Naive B cell (primary cell): ENCODE results near the gene PPM1E. TPM values are rescaled to one million over a fixed set of nuclear protein-coding genes. Genes with fewer than 3 reads are reported as not detected.

Experiments used
- ATAC-seq, 2 donors: fragments of 150-1000 bp; cut with Tn5 transposase; 2 replicates each; pipeline ENCODE4 v1.10.0; 2021; ENCODE audit warnings: low read depth in 2 of 2, mild to moderate bottlenecking in 2 of 2, moderate library complexity in 2 of 2
- DNase-seq: peaks from one replicate; pipeline ENCODE4 v3.0.0; 2022
- H3K27ac Mint-ChIP-seq, 6 donors: one replicate each; pipeline ENCODE4 v1.8.0; 2020 to 2022; ENCODE audit warnings: mild to moderate bottlenecking in 6 of 6, mixed read lengths in 6 of 6, moderate library complexity in 5 of 6, inconsistent platforms in 2 of 6
- H3K27me3 Mint-ChIP-seq, 3 donors: one replicate each; pipeline ENCODE4 v1.8.0; 2021 to 2022; ENCODE audit warnings: mixed read lengths in 3 of 3, mild to moderate bottlenecking in 1 of 3
- H3K36me3 Mint-ChIP-seq, 2 donors: one replicate each; pipeline ENCODE4 v1.8.0; 2020 to 2022; ENCODE audit warnings: mixed read lengths in 2 of 2, inconsistent platforms in 1 of 2, mild to moderate bottlenecking in 1 of 2
- H3K4me1 Mint-ChIP-seq, 3 donors: one replicate each; pipeline ENCODE4 v1.8.0; 2020 to 2022; ENCODE audit warnings: mixed read lengths in 3 of 3, inconsistent platforms in 1 of 3, mild to moderate bottlenecking in 1 of 3, moderate library complexity in 1 of 3
- H3K4me3 Mint-ChIP-seq, 8 donors: one replicate each; pipeline ENCODE4 v1.8.0; 2020 to 2022; ENCODE audit warnings: mild to moderate bottlenecking in 8 of 8, mixed read lengths in 8 of 8, moderate library complexity in 8 of 8, inconsistent platforms in 2 of 8
- H3K9me3 Mint-ChIP-seq, 7 donors: one replicate each; pipeline ENCODE4 v1.8.0; 2020 to 2022; ENCODE audit warnings: mixed read lengths in 7 of 7, mild to moderate bottlenecking in 5 of 7, inconsistent platforms in 2 of 7, moderate library complexity in 1 of 7
- polyA plus RNA-seq, 6 donors: library from polyadenylated mRNA; unstranded; fragments of 300-500 nt; fragmentation: Illumina TruSeq; gene quantifications; one replicate each; pipeline ENCODE4 v1.2.3, GENCODE V29; 2021; ENCODE audit warnings: low read depth in 6 of 6

The PPM1E gene
- polyA plus RNA-seq, 6 donors from 2014 or later = 0.04 to 0.08 TPM; not detected in 4

GRCh38 chr17:58899191-58899590 lies 143.5 kb downstream of the PPM1E start:
- Mint-ChIP-seq H3K27ac (no peak overlapping the region), H3K4me1 (no peaks in the 10 kb centered on the region)
- ATAC-seq = no peak

GRCh38 chr17:58902322-58902721 lies 146.7 kb downstream of the PPM1E start:
- no peak for DNase-seq
- Mint-ChIP-seq H3K4me3 (no peak overlapping the region), H3K27ac (no peak overlapping the region), H3K9me3 (peaks cover 4 to 20% (median 13%) of the 10 kb centered on the region in 7 donors), H3K4me1 (no peaks in the 10 kb centered on the region), H3K36me3 (no peaks in the 10 kb centered on the region), H3K27me3 (peaks cover 0 to 13% (median 0%) of the 10 kb centered on the region in 3 donors)
- ATAC-seq = no peak

More at GRCh38 chr17:58899191-58899590, 143.5 kb downstream of the PPM1E start:
- H3K9me3 Mint-ChIP-seq = peaks cover 0 to 6% (median 2%) of the 10 kb centered on the region in 7 donors
- H3K27me3 Mint-ChIP-seq = peaks cover 0 to 13% (median 0%) of the 10 kb centered on the region in 3 donors
- DNase-seq = no peak
- H3K36me3 Mint-ChIP-seq = no peaks in the 10 kb centered on the region
- H3K4me3 Mint-ChIP-seq = no peak overlapping the region

- Mint-ChIP-seq H3K27ac (no peak overlapping the region), H3K4me3 (no peak overlapping the region), H3K4me1 (no peaks in the 10 kb centered on the region), H3K27me3 (peaks cover 4 to 8% (median 6%) of the 10 kb centered on the region in 3 donors), H3K36me3 (peaks cover 4 to 7% of the 10 kb centered on the region in 2 donors), H3K9me3 (peaks cover 0 to 26% (median 19%) of the 10 kb centered on the region in 7 donors)
- DNase-seq (no peak), ATAC-seq (no peak)
Measured at GRCh38 chr17:58911741-58912343, 156.2 kb downstream of the PPM1E start.

GRCh38 chr17:58913552-58913951 lies 157.9 kb downstream of the PPM1E start:
- DNase-seq (no peak), ATAC-seq (no peak)
- Mint-ChIP-seq H3K9me3 (peaks cover 0 to 26% (median 16%) of the 10 kb centered on the region in 7 donors), H3K27me3 (peaks cover 0 to 8% (median 6%) of the 10 kb centered on the region in 3 donors), H3K27ac (no peak overlapping the region), H3K4me1 (no peaks in the 10 kb centered on the region), H3K36me3 (peaks cover 4 to 7% of the 10 kb centered on the region in 2 donors), H3K4me3 (no peak overlapping the region)

- no peak overlapping the region for H3K4me3 Mint-ChIP-seq
- DNase-seq (no peak), ATAC-seq (no peak)
- H3K27me3 Mint-ChIP-seq = peaks cover 0 to 8% (median 6%) of the 10 kb centered on the region in 3 donors
- peaks cover 0 to 26% (median 16%) of the 10 kb centered on the region in 7 donors for H3K9me3 Mint-ChIP-seq
- peaks cover 4 to 7% of the 10 kb centered on the region in 2 donors for H3K36me3 Mint-ChIP-seq
- no peaks in the 10 kb centered on the region for H3K4me1 Mint-ChIP-seq
- no peak overlapping the region for H3K27ac Mint-ChIP-seq
Measured at GRCh38 chr17:58913971-58914769, 158.5 kb downstream of the PPM1E start.

GRCh38 chr17:58917228-58917627 lies 161.6 kb downstream of the PPM1E start:
- Mint-ChIP-seq H3K4me1 (peaks cover 4 to 10% (median 8%) of the 10 kb centered on the region in 3 donors), H3K9me3 (peaks cover 0 to 7% (median 5%) of the 10 kb centered on the region in 7 donors), H3K27ac (no peak overlapping the region), H3K4me3 (no peak overlapping the region), H3K36me3 (peaks cover 0 to 4% of the 10 kb centered on the region in 2 donors), H3K27me3 (no peaks in the 10 kb centered on the region)
- DNase-seq (no peak), ATAC-seq (no peak)

DNA sequence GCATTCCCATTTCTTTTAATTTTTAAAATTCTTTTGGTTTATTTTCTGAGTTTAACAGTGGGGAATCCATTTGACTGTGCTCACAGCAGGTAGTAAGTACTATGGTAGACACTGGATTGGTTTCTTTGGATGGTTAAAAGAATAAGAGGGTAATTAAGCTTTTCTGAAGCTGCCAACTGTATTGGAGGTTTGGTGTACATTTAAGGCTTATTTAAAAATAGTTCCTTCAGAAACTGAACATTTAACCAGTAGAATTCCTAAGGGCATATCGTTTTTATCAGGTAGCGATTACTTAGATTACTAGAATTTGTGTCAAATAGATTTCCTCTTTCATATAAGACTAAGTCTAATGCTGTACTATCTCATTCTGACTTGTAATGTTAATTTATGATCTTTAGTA lies 162.4 kb downstream of the PPM1E start:
- H3K4me1 Mint-ChIP-seq = peaks cover 4 to 10% (median 8%) of the 10 kb centered on the region in 3 donors
- DNase-seq (no peak), ATAC-seq (no peak)
- H3K27me3 Mint-ChIP-seq = no peaks in the 10 kb centered on the region
- H3K27ac Mint-ChIP-seq = no peak overlapping the region
- H3K36me3 Mint-ChIP-seq = peaks cover 0 to under 1% of the 10 kb centered on the region in 2 donors
- H3K4me3 Mint-ChIP-seq = no peak overlapping the region
- H3K9me3 Mint-ChIP-seq = peaks cover 0 to 3% (median 0%) of the 10 kb centered on the region in 7 donors

GRCh38 chr17:58918884-58919283 lies 163.2 kb downstream of the PPM1E start:
- peaks cover 4 to 10% (median 8%) of the 10 kb centered on the region in 3 donors for H3K4me1 Mint-ChIP-seq
- no peak overlapping the region for H3K27ac Mint-ChIP-seq

DNA sequence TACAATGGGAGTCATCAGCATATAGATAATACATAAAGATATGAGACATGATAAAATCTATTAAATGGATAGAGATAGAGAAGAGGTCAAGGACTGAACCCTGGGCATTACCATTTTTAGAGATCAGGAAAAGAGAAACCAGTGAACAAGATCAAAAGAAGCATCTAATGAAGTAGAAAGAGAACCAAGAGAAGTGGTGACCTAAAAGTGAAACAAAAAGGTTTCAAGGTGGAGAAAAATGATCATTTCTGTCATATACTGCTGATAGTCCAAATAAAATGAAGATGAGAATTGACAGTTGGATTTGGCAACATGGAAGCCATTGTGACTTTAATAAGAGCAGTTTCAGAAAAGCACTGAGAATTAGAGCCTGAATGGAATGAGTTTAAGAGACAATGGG lies 165.1 kb downstream of the PPM1E start:
- H3K27ac Mint-ChIP-seq = peak overlapping the region in 1 of 6 donors; percentile 44
- peaks cover 0 to 3% (median 0%) of the 10 kb centered on the region in 7 donors for H3K9me3 Mint-ChIP-seq
- DNase-seq (no peak), ATAC-seq (no peak)
- H3K27me3 Mint-ChIP-seq = no peaks in the 10 kb centered on the region
- H3K4me1 Mint-ChIP-seq = peaks cover 4 to 10% (median 8%) of the 10 kb centered on the region in 3 donors
- no peak overlapping the region for H3K4me3 Mint-ChIP-seq
- no peaks in the 10 kb centered on the region for H3K36me3 Mint-ChIP-seq

More at GRCh38 chr17:58918884-58919283, 163.2 kb downstream of the PPM1E start:
- no peaks in the 10 kb centered on the region for H3K27me3 Mint-ChIP-seq
- ATAC-seq = no peak
- H3K9me3 Mint-ChIP-seq = peaks cover 0 to 3% (median 0%) of the 10 kb centered on the region in 7 donors
- H3K36me3 Mint-ChIP-seq = no peaks in the 10 kb centered on the region
- DNase-seq = no peak
- H3K4me3 Mint-ChIP-seq = no peak overlapping the region

DNA sequence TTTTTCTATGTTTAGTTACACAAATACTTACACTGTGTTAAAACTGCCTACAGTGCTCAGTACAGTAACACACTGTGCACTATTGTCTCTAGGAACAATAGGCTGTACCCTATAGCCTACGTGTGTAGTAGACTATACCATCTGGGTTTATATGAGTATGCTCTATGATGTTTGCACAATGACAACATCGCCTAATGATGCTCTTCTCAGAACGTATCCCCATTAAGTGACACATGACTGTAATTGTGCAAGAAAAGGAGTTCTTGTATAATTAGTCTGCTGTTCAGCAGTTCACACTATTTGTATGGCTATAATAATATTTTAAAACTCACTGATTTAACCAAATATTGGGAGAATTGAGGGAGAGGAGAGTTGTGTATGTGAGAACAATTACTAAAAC lies 177.3 kb downstream of the PPM1E start:
- no peak for ATAC-seq
- Mint-ChIP-seq H3K4me1 (no peaks in the 10 kb centered on the region), H3K4me3 (no peak overlapping the region), H3K36me3 (no peaks in the 10 kb centered on the region), H3K27ac (peak overlapping the region in 1 of 6 donors; percentile 2), H3K27me3 (peaks cover 10 to 21% (median 14%) of the 10 kb centered on the region in 3 donors), H3K9me3 (no peaks in the 10 kb centered on the region)
- DNase-seq = no peak

DNA sequence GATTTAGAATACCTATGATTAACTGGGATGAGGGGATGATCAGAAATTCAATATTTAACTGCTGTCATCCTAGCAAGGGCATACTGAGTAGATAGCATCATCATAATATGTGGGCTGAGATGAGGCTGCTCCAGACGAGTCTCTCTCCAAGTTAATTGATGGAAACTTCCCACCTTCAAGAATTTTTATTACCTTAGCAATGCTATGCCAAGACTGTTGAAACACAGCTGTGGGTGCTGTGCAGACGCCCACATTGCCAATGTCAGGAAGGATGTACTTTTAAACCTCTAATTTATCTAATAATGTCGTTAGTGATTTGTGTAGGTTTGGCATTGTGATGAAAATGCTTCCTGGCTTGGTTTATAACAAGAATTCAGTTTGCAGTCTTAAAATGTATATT lies 180.6 kb downstream of the PPM1E start:
- no peaks in the 10 kb centered on the region for H3K4me1 Mint-ChIP-seq

GRCh38 chr17:58944166-58944565 lies 188.5 kb downstream of the PPM1E start:
- Mint-ChIP-seq H3K27me3 (peaks cover 0 to 11% (median 5%) of the 10 kb centered on the region in 3 donors), H3K36me3 (peaks cover 11 to 18% of the 10 kb centered on the region in 2 donors), H3K9me3 (peaks cover 7 to 15% (median 10%) of the 10 kb centered on the region in 7 donors), H3K4me3 (no peak overlapping the region), H3K27ac (no peak overlapping the region), H3K4me1 (peaks cover 0 to 6% (median 0%) of the 10 kb centered on the region in 3 donors)
- DNase-seq (no peak), ATAC-seq (no peak)

More for the DNA sequence above, 180.6 kb downstream of the PPM1E start:
- H3K36me3 Mint-ChIP-seq = no peaks in the 10 kb centered on the region
- no peak for DNase-seq
- H3K4me3 Mint-ChIP-seq = no peak overlapping the region
- ATAC-seq = no peak
- no peaks in the 10 kb centered on the region for H3K9me3 Mint-ChIP-seq
- H3K27ac Mint-ChIP-seq = no peak overlapping the region
- H3K27me3 Mint-ChIP-seq = peaks cover 5 to 12% (median 10%) of the 10 kb centered on the region in 3 donors

- Mint-ChIP-seq H3K9me3 (peaks cover 15 to 42% (median 27%) of the 10 kb centered on the region in 7 donors), H3K4me1 (peaks cover 0 to 6% (median 0%) of the 10 kb centered on the region in 3 donors), H3K27ac (peak overlapping the region in 1 of 6 donors; percentile 4), H3K4me3 (no peak overlapping the region), H3K27me3 (peaks cover 0 to 11% (median 5%) of the 10 kb centered on the region in 3 donors), H3K36me3 (peaks cover 14 to 40% of the 10 kb centered on the region in 2 donors)
- no peak for ATAC-seq
- DNase-seq = no peak
Measured at GRCh38 chr17:58947411-58947810, 191.8 kb downstream of the PPM1E start.
